HG02885 (cell line): Measurements from ENCODE around the gene LYSMD2.

Experiments used
- ATAC-seq: cut with Tn5 transposase; IDR thresholded peaks from one replicate; pipeline ENCODE4 v1.9.1; 2021; ENCODE audit warnings: mild to moderate bottlenecking; ENCODE audit not compliant: unreplicated experiment, poor library complexity

Gene LYSMD2

GRCh38 chr15:51677021-51677420 lies 60.4 kb downstream of the LYSMD2 start:
- ATAC-seq: no peak

DNA sequence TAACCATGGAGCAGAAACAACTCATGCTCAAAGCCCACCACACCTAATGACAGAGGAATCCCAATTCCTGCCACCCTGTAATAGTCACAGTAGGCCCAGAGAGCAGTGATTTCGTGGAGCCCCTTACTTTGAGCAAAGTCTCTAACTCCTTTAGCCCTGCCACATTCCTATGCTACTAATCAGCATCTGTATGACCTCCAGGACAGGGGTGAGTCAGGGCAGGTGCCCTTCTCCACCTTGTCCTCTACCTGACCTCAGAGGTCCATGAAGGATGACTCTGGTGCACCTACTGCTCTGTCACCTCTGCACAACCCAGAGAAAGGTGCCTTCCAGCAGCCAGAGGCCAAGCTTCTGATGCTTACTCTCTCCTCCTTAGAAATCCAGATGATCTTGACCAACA lies 62.2 kb downstream of the LYSMD2 start:
- ATAC-seq: no peak
